GM21528 (cell line): Measurements from ENCODE around the gene DNM3.

Experiments
- ATAC-seq: cut with Tn5 transposase; IDR thresholded peaks from one replicate; pipeline ENCODE4 v1.9.1; 2021; ENCODE audit warnings: mild to moderate bottlenecking, moderate library complexity; ENCODE audit not compliant: unreplicated experiment, low FRiP score

Gene DNM3

GRCh38 chr1:171868217-171868803 is 27.0 kb downstream of the DNM3 start:
- ATAC-seq, result no peak

GRCh38 chr1:171869097-171869496 is 27.8 kb downstream of the DNM3 start:
- no peak for ATAC-seq

- no peak for ATAC-seq
Observed at GRCh38 chr1:171871848-171872247, 30.6 kb downstream of the DNM3 start.

GRCh38 chr1:171872430-171872829 is 31.1 kb downstream of the DNM3 start:
- ATAC-seq, result no peak

GRCh38 chr1:171873664-171874063 is 32.4 kb downstream of the DNM3 start:
- no peak for ATAC-seq

GRCh38 chr1:171877701-171878100 is 36.4 kb downstream of the DNM3 start:
- no peak for ATAC-seq

GRCh38 chr1:171879556-171879955 is 38.3 kb downstream of the DNM3 start:
- ATAC-seq, result no peak

GRCh38 chr1:171881442-171881841 is 40.1 kb downstream of the DNM3 start:
- no peak for ATAC-seq

GRCh38 chr1:171883849-171884248 is 42.6 kb downstream of the DNM3 start:
- ATAC-seq, result no peak

GRCh38 chr1:171884475-171884874 is 43.2 kb downstream of the DNM3 start:
- no peak for ATAC-seq

- no peak for ATAC-seq
Observed at GRCh38 chr1:171890131-171890530, 48.8 kb downstream of the DNM3 start.

GRCh38 chr1:171896936-171897703 is 55.8 kb downstream of the DNM3 start:
- ATAC-seq, result no peak

- no peak for ATAC-seq
Observed at GRCh38 chr1:171898941-171899340, 57.6 kb downstream of the DNM3 start.

GRCh38 chr1:171899838-171900237 is 58.5 kb downstream of the DNM3 start:
- ATAC-seq, result no peak

GRCh38 chr1:171901245-171901644 is 59.9 kb downstream of the DNM3 start:
- no peak for ATAC-seq

GRCh38 chr1:171902527-171902926 is 61.2 kb downstream of the DNM3 start:
- ATAC-seq, result no peak

GRCh38 chr1:171904778-171905450 is 63.6 kb downstream of the DNM3 start:
- no peak for ATAC-seq

GRCh38 chr1:171909711-171910110 is 68.4 kb downstream of the DNM3 start:
- no peak for ATAC-seq

- no peak for ATAC-seq
Observed at GRCh38 chr1:171910786-171911185, 69.5 kb downstream of the DNM3 start.

GRCh38 chr1:171911506-171911905 is 70.2 kb downstream of the DNM3 start:
- no peak for ATAC-seq

- no peak for ATAC-seq
Observed at GRCh38 chr1:171912509-171913175, 71.3 kb downstream of the DNM3 start.
